Raji (cell line): ENCODE measurements around the gene ZC3H8.

ENCODE experiments used
- POLR2A ChIP-seq: IDR thresholded peaks from 2 replicates; pipeline ENCODE4 v1.6.1; 2011; ENCODE audit warnings: low read depth, low read length, control low read depth; ENCODE audit not compliant: insufficient read depth

Gene ZC3H8

GRCh38 chr2:112273349-112273748, 18.5 kb upstream of the ZC3H8 start:
- no peak for TF ChIP-seq POLR2A

DNA sequence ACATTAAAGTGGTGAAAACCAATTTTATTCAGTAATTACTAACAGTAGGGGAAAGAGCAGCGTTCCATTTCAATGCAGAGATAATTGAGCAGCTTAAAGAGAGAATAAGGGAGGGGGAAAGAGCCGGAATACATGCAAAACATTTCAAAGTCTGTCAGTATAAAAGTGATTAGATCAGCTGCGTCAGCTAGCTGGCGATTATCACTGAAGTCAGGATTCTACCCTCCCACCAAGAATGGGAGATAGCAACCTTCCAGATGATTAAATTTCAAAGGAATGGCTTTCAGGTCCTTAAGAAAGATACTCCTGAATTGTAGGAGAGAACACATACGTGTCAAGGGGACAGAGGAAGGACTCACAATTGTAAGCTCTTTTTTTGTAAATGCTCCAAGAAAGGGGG, 17.8 kb upstream of the ZC3H8 start:
- TF ChIP-seq POLR2A = no peak

DNA sequence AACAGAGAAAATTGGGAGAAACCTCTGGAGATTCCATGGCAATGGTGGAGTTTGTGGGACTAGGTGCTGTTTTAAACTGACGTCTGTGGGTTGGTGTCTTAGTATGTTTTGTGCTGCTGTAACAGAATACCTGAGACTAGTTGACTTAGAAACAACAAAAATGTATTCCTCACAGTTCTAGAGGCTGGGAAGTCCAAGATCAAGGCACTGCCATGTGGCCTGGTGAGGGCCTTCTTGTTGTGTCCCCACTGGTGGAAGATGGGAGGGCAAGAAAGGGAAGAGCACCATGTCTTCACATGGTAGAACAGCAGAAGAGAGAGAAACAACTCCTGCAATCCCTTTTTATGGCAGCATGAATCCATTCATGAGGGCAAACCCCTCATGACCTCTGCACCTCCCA, 13.7 kb upstream of the ZC3H8 start:
- no peak for TF ChIP-seq POLR2A

DNA sequence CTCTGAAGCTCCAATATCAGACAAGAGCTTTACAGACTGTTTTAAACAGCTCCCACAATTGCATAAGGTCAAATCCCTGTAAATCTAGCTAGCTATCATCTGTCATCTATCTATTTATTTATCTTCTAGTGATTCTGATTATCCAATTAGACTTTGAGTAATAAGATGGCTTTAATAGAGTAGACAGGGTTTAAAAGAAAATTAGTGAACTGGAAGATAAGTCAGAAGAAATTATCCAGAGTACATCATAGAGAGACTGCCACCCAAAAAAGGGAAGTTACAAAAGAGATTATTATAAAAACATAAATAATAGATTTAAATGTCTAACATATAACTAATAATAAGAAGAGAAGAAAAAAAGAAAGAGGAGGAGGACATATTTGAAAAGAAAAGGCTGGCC, 8.0 kb upstream of the ZC3H8 start:
- no peak for TF ChIP-seq POLR2A

GRCh38 chr2:112260295-112260625, 5.4 kb upstream of the ZC3H8 start:
- TF ChIP-seq POLR2A = no peak

DNA sequence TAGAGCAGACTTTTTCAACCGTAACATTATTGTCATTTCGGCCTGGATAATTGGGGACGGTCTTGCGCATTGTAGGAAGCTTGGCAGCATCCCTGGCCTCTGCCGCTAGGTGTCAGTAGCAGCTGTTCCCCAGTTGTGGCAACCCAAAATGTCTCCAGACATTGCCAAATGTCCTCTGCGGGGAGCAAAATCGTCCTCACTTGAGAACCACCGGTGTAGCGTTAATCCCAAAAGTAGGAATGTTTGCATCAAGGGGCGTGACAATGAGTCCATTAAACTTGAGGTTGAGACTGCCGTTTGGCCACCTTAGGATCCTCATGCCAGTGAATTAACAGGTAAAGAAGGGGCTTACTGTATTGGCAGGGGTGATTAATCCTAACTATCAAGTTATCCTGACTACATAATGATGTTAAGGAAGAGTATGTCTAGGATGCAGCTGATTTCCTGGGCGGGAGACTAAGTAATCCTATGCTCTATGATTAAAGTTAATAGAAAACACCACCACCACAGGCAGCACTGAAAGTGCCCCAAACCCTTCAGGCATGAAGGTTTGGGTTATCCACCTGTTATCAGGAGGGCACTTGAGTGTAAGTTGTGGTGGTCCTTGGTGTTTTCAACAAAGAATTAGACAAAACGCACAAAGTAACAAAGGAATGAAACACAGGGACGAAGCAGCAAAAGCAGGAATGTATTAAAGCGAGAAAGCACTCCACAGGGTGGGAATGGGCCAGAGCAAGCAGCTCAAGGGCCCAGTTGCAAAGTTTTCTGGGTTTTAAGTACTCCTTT, 4.9 kb upstream of the ZC3H8 start:
- TF ChIP-seq POLR2A = no peak

DNA sequence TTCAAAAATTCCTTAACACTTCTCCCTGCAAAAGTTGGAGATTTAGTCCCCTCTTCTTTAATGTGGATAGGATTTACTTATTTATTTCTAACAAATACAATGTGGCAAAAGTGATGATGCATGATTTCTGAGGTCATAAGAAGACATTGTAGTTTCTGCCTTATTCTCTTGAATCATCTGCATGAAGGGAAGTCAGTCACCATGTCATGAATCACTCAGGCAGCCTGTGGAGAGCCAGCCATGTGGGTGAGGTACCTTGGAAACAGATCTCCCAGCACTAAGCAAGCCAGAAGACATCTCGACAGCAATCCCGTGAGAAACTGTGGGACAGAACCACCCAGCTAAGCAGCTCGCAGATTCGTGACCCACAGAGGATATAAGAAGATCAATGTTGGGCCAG, 2.7 kb upstream of the ZC3H8 start:
- no peak for TF ChIP-seq POLR2A

- no peak for TF ChIP-seq POLR2A
These were observed 1.8 kb upstream of the ZC3H8 start for GRCh38 chr2:112256654-112257053.

- TF ChIP-seq POLR2A = no peak
These were observed 1.0 kb upstream of the ZC3H8 start for GRCh38 chr2:112255875-112256274.

DNA sequence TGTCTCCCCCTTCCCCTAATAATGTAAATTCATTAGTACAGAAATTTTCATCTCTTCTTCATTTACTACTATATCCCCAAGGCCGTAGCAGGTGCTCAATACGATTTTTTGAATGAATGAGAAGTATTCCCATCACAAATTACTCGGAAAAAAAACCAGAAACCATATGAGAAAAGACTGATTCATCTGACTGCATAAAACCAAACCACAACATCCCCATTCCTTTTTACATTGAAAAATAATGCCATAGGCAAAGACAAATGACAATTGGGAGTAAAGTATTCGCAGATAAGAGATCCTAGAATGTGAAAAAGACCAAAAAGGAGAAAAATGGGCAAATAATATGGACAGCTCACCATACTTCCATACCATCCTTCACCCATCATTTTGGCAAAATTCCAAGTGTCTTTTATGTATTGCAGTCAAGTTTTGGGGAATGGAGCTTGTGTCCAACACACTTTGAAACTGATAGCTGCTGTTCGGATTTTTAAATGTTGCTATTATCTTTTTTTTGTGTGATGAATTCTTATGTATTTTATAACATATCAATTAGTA, 1.5 kb downstream of the ZC3H8 start:
- no peak for TF ChIP-seq POLR2A

DNA sequence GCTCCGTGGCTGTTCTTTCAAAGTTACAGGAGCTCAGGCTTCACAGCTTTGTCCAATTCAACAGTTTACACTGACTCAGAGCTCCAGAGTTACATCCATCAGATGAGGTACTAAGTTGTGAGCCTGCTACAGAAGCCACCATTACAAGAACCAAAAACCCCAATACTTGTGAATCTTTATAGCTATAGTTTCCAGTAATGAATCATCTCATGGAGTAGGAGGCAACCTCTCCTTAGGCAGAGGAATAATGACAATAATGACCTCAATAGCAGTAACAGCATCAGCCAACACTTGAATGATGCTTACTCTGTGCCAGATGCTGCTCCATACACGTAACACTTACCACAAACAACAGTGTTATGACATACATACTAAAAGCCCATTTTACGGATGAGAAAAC, 3.6 kb downstream of the ZC3H8 start:
- TF ChIP-seq POLR2A = no peak

GRCh38 chr2:112244854-112245253, 10.0 kb downstream of the ZC3H8 start:
- no peak for TF ChIP-seq POLR2A

DNA sequence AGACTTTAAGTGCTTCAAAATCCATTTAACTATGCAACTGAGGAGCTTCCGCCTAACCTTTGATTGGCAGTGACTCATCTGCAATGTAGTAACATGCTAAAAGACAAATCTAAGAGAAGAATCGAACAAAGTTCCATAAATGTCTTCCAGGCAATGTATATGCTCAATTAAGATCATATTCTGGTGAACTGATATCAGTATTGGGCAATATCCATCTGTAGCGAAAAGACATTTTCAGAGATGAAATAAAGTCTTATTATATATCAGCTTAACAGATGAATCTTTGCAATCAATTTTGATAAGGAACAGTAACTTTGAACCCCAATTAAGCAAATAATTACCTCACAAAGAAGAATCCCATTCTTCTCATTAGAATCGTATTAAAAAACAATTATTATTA, 11.6 kb downstream of the ZC3H8 start:
- no peak for TF ChIP-seq POLR2A

DNA sequence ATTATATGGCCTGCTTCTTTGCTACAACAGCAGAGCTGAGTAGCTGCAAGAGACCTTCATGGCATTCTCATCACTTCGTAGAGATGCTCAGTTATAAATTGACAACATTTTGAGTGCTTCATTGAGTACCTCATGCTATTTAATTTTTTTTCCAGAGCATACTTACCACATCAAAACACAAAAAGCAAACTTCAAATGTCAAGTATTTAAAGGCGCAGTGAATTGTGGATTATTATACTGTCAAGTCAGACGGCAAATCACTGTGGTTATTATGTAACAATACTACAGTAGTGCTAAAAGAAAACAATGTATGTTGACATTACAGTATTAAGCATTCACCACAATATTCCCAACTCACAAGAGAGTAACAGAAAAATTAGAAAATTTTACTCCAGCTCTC, 12.5 kb downstream of the ZC3H8 start:
- no peak for TF ChIP-seq POLR2A

DNA sequence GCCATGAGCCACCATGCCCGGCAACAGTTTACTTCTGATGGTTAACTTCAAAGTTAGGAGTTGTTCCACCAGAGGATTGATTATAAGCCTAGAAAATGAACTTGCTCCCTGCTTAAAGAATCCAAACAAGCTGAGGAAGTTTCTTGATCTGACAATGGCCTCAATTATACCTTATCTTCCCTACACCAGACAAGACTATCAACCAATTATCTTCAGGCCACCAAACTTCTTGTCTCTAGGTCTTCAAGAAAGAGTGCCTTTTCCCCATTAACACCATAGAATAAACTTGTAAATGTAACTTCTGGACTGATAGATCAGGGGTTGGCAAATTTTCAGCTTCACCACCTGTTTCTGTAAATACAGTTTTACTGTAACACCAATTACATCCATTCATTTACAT, 15.0 kb downstream of the ZC3H8 start:
- no peak for TF ChIP-seq POLR2A

DNA sequence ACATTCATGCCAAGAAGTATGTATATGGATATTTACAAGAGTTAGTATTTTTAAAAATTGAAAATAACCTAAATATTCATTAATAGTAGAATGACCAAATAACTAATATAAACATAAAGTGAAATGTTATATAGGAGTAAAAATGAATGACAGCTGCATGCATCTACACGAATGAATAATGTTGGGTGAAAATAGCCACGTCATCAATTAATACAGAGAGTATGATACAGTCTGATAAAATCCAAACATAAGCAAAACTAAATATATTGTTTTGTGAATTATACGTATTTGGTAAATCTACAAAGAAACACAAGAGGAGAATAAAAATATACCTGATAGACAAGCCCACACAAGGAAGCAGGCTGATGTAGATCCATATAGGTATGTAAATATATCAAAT, 24.5 kb downstream of the ZC3H8 start:
- TF ChIP-seq POLR2A = no peak

DNA sequence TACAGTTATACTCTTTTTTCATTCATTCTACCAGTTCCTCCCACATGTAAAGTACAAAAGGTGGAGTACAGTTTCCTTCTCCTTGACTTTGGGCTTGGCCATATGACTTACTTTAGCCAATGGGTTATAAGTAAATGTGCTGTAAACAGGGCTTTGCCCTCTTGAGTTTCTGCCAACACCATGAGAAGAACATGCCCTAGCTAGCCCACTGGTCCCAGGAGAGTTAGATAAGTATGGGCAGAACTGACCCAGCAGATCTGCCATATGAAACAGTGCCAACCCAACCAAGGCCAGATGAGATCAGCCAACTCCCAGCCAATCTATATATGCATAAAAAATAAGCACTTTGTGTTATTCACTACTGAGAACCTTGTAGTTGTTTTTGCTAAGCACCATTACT, 25.5 kb downstream of the ZC3H8 start:
- TF ChIP-seq POLR2A = no peak

DNA sequence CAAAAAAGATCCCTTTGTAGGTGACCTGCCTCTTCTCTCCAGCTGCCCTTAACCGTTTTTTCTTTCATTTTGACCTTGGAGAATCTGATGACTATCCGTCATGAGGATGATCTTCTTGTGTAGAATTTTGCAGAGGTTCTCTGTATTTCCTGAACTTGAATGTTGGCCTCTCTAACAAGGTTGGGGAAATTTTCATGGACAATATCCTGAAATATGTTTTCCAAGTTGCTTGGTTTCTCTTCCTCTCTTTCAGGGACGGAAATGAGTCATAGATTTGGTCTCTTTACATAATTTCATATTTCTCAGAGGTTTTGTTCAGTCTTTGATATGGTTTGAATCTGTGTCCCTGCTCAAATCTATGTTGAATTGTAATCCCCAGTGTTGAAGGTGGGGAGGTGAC, 34.0 kb downstream of the ZC3H8 start:
- no peak for TF ChIP-seq POLR2A

GRCh38 chr2:112220186-112220585, 34.7 kb downstream of the ZC3H8 start:
- TF ChIP-seq POLR2A = no peak
